ENCODE data around the gene CAND1.

DNA sequence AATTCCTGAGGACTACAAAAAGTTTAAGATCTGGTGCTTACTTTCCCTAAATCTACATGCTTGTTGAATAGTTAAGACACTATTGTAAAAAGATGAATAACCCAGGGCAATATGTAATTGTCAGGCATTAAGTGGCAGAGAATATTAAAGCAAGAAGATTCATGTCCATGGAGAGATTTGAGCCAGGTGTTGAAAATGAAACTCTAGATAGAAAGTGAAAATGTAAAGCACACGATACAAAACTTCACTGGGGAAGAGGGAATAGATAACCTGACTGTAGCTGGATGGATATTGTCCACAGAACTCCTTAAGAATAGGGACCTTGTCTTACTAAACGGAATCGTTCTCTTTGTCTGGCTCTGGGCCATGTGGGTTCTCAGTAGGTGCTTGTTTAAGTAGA, 5.0 kb downstream of the CAND1 start:
- TF ChIP-seq, protein P1, sequence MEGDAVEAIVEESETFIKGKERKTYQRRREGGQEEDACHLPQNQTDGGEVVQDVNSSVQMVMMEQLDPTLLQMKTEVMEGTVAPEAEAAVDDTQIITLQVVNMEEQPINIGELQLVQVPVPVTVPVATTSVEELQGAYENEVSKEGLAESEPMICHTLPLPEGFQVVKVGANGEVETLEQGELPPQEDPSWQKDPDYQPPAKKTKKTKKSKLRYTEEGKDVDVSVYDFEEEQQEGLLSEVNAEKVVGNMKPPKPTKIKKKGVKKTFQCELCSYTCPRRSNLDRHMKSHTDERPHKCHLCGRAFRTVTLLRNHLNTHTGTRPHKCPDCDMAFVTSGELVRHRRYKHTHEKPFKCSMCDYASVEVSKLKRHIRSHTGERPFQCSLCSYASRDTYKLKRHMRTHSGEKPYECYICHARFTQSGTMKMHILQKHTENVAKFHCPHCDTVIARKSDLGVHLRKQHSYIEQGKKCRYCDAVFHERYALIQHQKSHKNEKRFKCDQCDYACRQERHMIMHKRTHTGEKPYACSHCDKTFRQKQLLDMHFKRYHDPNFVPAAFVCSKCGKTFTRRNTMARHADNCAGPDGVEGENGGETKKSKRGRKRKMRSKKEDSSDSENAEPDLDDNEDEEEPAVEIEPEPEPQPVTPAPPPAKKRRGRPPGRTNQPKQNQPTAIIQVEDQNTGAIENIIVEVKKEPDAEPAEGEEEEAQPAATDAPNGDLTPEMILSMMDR (IDR thresholded peaks at IDR 0.05; ENCODE audit: low read length) = no peak
- no peak for TF ChIP-seq EZH2 (optimal IDR thresholded peaks at IDR 0.05; ENCODE audit: low read depth, low read length)
